GM12875 (cell line): ENCODE results near the gene RYR1.
"Not testable (repeated sequence)": the region's sequence is repeated elsewhere in the genome, so short reads cannot be mapped to it uniquely, and the experiment has no call there.

Source experiments
- H3K4me3 ChIP-seq: one replicate; pipeline ENCODE4 v1.5.1; 2011; ENCODE audit warnings: low read depth, low read length, control low read depth
- CTCF ChIP-seq: IDR thresholded peaks from 2 replicates; pipeline ENCODE4 v1.5.1; 2011; ENCODE audit warnings: low read depth, mild to moderate bottlenecking, control low read depth, inconsistent platforms, low read length, moderate library complexity, borderline replicate concordance; ENCODE audit not compliant: insufficient read depth

Gene RYR1

GRCh38 chr19:38514812-38515633 lies 81.5 kb downstream of the RYR1 start:
- H3K4me3 ChIP-seq, result no peak overlapping the region
- TF ChIP-seq CTCF, result peak; percentile 94

GRCh38 chr19:38515896-38516295 lies 82.4 kb downstream of the RYR1 start:
- TF ChIP-seq CTCF, result no peak

GRCh38 chr19:38516802-38517201 lies 83.3 kb downstream of the RYR1 start:
- no peak overlapping the region for H3K4me3 ChIP-seq
- no peak for TF ChIP-seq CTCF

More at GRCh38 chr19:38515896-38516295, 82.4 kb downstream of the RYR1 start:
- no peak overlapping the region for H3K4me3 ChIP-seq

- no peak overlapping the region for H3K4me3 ChIP-seq
- TF ChIP-seq CTCF, result no peak
These were observed 83.8 kb downstream of the RYR1 start for GRCh38 chr19:38517321-38517720.

GRCh38 chr19:38517980-38518379 lies 84.5 kb downstream of the RYR1 start:
- not testable (repeated sequence) for H3K4me3 ChIP-seq

- H3K4me3 ChIP-seq, result no peak overlapping the region
- no peak for TF ChIP-seq CTCF
These were observed 85.7 kb downstream of the RYR1 start for GRCh38 chr19:38519168-38519567.

GRCh38 chr19:38519988-38520387 lies 86.5 kb downstream of the RYR1 start:
- H3K4me3 ChIP-seq, result no peak overlapping the region

More at GRCh38 chr19:38519988-38520387, 86.5 kb downstream of the RYR1 start:
- no peak for TF ChIP-seq CTCF
